Stimulated activated CD4-positive, alpha-beta T cell treated with anti-CD3 and anti-CD28 coated beads, TNF-alpha, amount 100 ng/mL, for 24 hours (primary cell): ENCODE measurements around the gene IHH.

Experiments
- DNase-seq, 3 experiments: peaks; one replicate each; pipeline ENCODE4 v3.0.0-alpha.2; 2020; ENCODE audit warnings: low read depth in 3 of 3

The IHH gene

DNA sequence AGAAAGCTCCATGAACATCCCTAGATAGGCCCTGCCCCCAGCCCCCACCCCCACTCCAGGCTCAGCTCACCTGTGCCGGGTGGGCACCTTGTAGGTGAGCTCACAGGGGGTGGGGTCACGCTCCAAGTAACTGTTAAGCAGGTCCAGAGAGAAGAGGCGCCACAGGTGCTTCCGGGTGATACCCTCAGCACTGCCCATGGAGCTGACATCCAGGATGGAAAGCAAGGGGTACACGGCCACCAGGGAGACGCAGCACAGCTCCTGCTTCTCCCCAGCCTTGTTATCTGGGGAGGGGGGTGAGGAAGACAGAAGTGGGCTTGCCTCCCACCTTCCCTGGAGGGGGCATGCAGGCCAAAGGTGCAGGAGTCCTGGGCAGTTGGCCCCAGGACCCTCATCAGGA lies 41.3 kb downstream of the IHH start:
- DNase-seq = no peak

DNA sequence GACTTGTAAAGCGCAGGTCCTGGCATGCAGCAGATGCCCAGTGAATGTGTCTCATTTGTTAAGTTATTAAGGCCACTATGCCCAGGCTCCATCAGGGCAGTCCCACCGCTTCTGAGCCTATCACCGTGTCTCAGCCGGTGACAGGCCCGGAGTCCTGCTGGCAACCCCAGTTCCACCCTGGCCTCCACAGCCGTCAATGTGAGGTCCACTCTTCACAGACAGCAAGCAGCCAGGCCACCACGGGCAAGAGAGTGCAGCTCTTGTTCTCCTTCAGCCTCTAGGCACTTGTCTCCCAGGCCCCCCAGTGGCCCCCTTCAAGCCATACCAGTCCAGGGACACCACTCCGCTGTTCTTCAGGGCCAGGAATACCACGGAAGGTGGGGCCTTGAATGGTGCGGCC lies 42.0 kb downstream of the IHH start:
- DNase-seq = no peak

DNA sequence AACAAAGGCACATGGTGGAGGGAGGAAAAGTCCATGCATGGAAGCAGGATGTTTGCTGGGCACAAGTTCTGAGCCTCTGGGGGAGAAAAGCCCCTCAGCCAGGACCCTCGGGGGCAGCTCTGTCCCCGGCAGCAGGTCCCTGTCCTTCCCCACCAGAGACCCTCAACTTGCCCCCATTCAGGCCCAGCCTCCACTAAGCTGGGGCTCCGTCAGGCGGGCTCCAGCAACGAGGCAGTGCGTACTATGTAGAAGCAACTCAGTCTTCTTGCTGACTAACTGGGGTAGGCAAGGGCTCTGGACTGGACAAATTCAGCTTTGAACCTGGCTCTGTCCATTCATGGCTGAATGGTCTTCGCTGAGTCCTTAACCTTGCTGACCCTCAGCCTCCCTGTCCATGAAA lies 42.4 kb downstream of the IHH start:
- no peak for DNase-seq

GRCh38 chr2:219017201-219017931 lies 43.4 kb downstream of the IHH start:
- DNase-seq = no peak

DNA sequence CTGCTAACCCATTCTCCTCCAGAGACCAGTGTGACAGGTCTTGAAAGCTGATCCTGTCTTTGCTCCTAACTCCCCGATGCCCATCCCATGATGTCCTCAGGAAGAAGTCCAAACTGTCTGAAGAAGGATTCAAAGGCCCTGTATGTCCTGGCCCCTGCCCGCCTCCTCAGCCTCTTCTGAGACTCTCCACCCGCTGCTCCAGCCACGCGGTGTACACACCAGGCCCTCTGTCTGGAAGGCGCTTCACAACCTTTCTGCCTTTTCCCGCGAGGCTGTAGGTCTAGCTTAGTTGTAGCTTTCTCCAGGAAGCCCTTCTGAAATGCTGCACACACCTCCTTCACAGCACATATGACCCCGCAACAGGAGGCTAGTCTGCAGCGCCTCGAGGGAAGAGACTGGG lies 44.0 kb downstream of the IHH start:
- DNase-seq = no peak

GRCh38 chr2:219010873-219011272 lies 49.8 kb downstream of the IHH start:
- no peak for DNase-seq

DNA sequence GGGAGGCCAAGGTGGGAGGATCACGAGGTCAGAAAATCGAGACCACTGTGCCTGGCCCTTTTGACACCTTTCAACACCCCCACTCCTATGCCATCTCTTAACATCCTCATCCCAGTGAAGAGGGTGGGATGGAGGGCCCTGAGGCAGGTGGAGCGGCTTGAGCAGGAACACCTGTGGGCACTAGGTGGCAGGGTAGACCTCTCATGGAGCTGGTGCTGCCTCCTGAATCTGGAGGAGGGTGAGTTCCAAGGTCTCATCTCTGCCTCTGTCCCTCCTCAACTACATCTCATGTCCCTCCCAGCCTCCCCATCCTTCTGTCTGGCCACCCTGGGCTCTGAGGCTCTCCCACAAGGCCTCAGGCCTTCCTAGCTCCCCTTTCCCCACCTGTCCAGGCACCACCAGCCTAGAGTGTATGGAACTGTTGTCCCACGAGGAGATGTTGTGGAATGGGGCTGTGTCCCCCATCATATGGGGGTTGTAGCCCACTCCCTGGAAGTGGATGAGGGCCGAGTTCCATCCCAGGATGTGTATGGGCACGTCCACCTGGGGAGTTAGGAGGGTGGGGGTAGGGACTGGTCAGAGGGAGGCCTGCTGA lies 50.5 kb downstream of the IHH start:
- DNase-seq = no peak

- DNase-seq = no peak
These were observed 51.4 kb downstream of the IHH start for GRCh38 chr2:219009294-219009693.
